HG03565 (cell line): ENCODE measurements around the gene PTPRM.
"Not testable (repeated sequence)": the region's sequence is repeated elsewhere in the genome, so short reads cannot be mapped to it uniquely, and the experiment has no call there.

ENCODE experiments used
- ATAC-seq: cut with Tn5 transposase; IDR thresholded peaks from one replicate; pipeline ENCODE4 v1.9.1; 2021; ENCODE audit warnings: mild to moderate bottlenecking, moderate library complexity; ENCODE audit not compliant: unreplicated experiment

The PTPRM gene

GRCh38 chr18:8031496-8031895 lies 464.4 kb downstream of the PTPRM start:
- no peak for ATAC-seq

GRCh38 chr18:8034674-8035073 lies 467.6 kb downstream of the PTPRM start:
- no peak for ATAC-seq

- ATAC-seq, result no peak
Measured at GRCh38 chr18:8036551-8036950, 469.4 kb downstream of the PTPRM start.

GRCh38 chr18:8037296-8037695 lies 470.2 kb downstream of the PTPRM start:
- no peak for ATAC-seq

GRCh38 chr18:8040021-8040420 lies 472.9 kb downstream of the PTPRM start:
- ATAC-seq, result no peak

GRCh38 chr18:8041526-8042111 lies 474.5 kb downstream of the PTPRM start:
- ATAC-seq, result no peak

- ATAC-seq, result no peak
Measured at GRCh38 chr18:8044004-8044403, 476.9 kb downstream of the PTPRM start.

GRCh38 chr18:8045160-8045883 lies 478.2 kb downstream of the PTPRM start:
- no peak for ATAC-seq

- no peak for ATAC-seq
Measured at GRCh38 chr18:8045884-8046281, 478.8 kb downstream of the PTPRM start.

GRCh38 chr18:8046441-8046840 lies 479.3 kb downstream of the PTPRM start:
- no peak for ATAC-seq

GRCh38 chr18:8049147-8049546 lies 482.0 kb downstream of the PTPRM start:
- ATAC-seq, result no peak

- ATAC-seq, result no peak
Measured at GRCh38 chr18:8050616-8051329, 483.7 kb downstream of the PTPRM start.

GRCh38 chr18:8051453-8051852 lies 484.3 kb downstream of the PTPRM start:
- ATAC-seq, result no peak

GRCh38 chr18:8052237-8052701 lies 485.2 kb downstream of the PTPRM start:
- ATAC-seq, result no peak

- no peak for ATAC-seq
Measured at GRCh38 chr18:8056723-8057122, 489.6 kb downstream of the PTPRM start.

GRCh38 chr18:8063152-8063551 lies 496.0 kb downstream of the PTPRM start:
- ATAC-seq, result not testable (repeated sequence)

- no peak for ATAC-seq
Measured at GRCh38 chr18:8063733-8064132, 496.6 kb downstream of the PTPRM start.

GRCh38 chr18:8065284-8065683 lies 498.2 kb downstream of the PTPRM start:
- no peak for ATAC-seq

GRCh38 chr18:8065773-8066172 lies 498.7 kb downstream of the PTPRM start:
- no peak for ATAC-seq

- ATAC-seq, result no peak
Measured at GRCh38 chr18:8069708-8070107, 502.6 kb downstream of the PTPRM start.

GRCh38 chr18:8073167-8073566 lies 506.1 kb downstream of the PTPRM start:
- no peak for ATAC-seq

- ATAC-seq, result no peak
Measured at GRCh38 chr18:8080092-8080491, 513.0 kb downstream of the PTPRM start.
